Measurements from ENCODE around the gene DCBLD2. TPM values are rescaled to one million over a fixed set of nuclear protein-coding genes. Genes with fewer than 3 reads are reported as not detected.

DCBLD2 gene
- polyA plus RNA-seq, 1 of the 3 experiments (the other 2 are of a cell fraction) = 159 TPM

GRCh38 chr3:98893740-98894139, 7.8 kb downstream of the DCBLD2 start:
- Histone ChIP-seq H3K4me2 (peak overlapping the region; percentile 81), H3K27ac (ENCODE audit: low read depth in 2 of 2, low read length in 1 of 2) (peak overlapping the region; percentile 43 to 82), H3K4me1 (ENCODE audit: control insufficient read depth in 1 of 2, insufficient read depth in 2 of 2, low read depth in 1 of 2, low read length in 1 of 2) (peaks cover 11 to 41% of the 10 kb centered on the region in 2 experiments; a peak in 3 of 4 replicates), H3F3A (replicated peaks; ENCODE audit: insufficient read depth) (peaks cover 32% of the 10 kb centered on the region), H3K4me3 (ENCODE audit: low read depth in 2 of 2, low read length in 1 of 2) (peak overlapping the region in 1 of 2 experiments; percentile 78; a peak in 2 of 4 replicates), H3K9me3 (no peaks in the 10 kb centered on the region), H3K9ac (0 out of 2 replicates have a peak overlapping the region, but pooled peaks have one; percentile 95), H3K9me2 (no peaks in the 10 kb centered on the region), H3K79me2 (ENCODE audit: insufficient read depth) (peaks cover 100% of the 10 kb centered on the region), H2AFZ (ENCODE audit: low read depth) (no peak overlapping the region), H3K27me3 (ENCODE audit: insufficient read depth) (no peaks in the 10 kb centered on the region), H3K36me3 (replicated peaks in 1 of 2; ENCODE audit: control insufficient read depth in 1 of 2, insufficient read depth in 2 of 2, low read length in 1 of 2) (peaks cover 2 to 87% of the 10 kb centered on the region in 2 experiments), H4K20me1 (ENCODE audit: insufficient read depth) (peaks cover 100% of the 10 kb centered on the region)
- ChIA-PET CTCF (interaction anchor here (0.9 to 1.4 kb wide), 2 partner anchors 38 to 77 kb away, joined by 3 read pairs; no protein-coding TSS in a partner anchor), POLR2A (no interaction called here)
- TF ChIP-seq EP300 (IDR thresholded peaks at IDR 0.05; ENCODE audit: borderline replicate concordance in 1 of 2, low read depth in 1 of 2, low read length in 1 of 2) (peak in 1 of 2 experiments; percentile 44; a peak in 1 of 4 replicates), MAX (IDR thresholded peaks at IDR 0.05; ENCODE audit: low read depth) (no peak), TCF12 (IDR thresholded peaks at IDR 0.05) (peak; percentile 59), JUND (IDR thresholded peaks at IDR 0.05) (0 out of 2 replicates have a peak, but pooled peaks have one; percentile 25), GATA2 (CRISPR knock-in tag; IDR thresholded peaks at IDR 0.05) (peak; percentile 44), YY1 (IDR thresholded peaks at IDR 0.05; ENCODE audit: low read depth) (no peak), MXI1 (IDR thresholded peaks at IDR 0.05; ENCODE audit: low read depth, low read length) (0 out of 2 replicates have a peak, but pooled peaks have one; percentile 9), FOSL2 (IDR thresholded peaks at IDR 0.05; ENCODE audit: borderline replicate concordance, low read depth) (0 out of 2 replicates have a peak, but pooled peaks have one; percentile 9)
- TF ChIP-seq, protein P1, sequence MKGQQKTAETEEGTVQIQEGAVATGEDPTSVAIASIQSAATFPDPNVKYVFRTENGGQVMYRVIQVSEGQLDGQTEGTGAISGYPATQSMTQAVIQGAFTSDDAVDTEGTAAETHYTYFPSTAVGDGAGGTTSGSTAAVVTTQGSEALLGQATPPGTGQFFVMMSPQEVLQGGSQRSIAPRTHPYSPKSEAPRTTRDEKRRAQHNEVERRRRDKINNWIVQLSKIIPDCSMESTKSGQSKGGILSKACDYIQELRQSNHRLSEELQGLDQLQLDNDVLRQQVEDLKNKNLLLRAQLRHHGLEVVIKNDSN (IDR thresholded peaks at IDR 0.05; ENCODE audit: borderline replicate concordance, low read depth) = 0 out of 2 replicates have a peak, but pooled peaks have one; percentile 17
- 10% methylated on average over 3 of the region's 3 CpGs for WGBS (ENCODE audit: low lambda C conversion rate)
- peak; percentile 13 for DNase-seq

- H3K79me2 ChIP-seq (ENCODE audit: insufficient read depth) = peaks cover 100% of the 10 kb centered on the region
- H3K4me1 ChIP-seq (ENCODE audit: control insufficient read depth in 1 of 2, insufficient read depth in 2 of 2, low read depth in 1 of 2, low read length in 1 of 2) = peaks cover 12 to 41% of the 10 kb centered on the region in 2 experiments; a peak in 3 of 4 replicates
- ChIA-PET CTCF (interaction anchor here (1.0 to 1.3 kb wide), 2 partner anchors 102 to 290 kb away, joined by 3 to 4 read pairs; no protein-coding TSS in a partner anchor), POLR2A (interaction anchor here (1.2 kb wide), 1 partner anchor 10 kb away, joined by 3 read pairs; the partner anchor contains the start of gene DCBLD2)
- H3K4me3 ChIP-seq (ENCODE audit: low read depth in 2 of 2, low read length in 1 of 2) = peak overlapping the region in 1 of 2 experiments; percentile 78; a peak in 2 of 4 replicates
- H3F3A ChIP-seq (replicated peaks; ENCODE audit: insufficient read depth) = peaks cover 41% of the 10 kb centered on the region
- H3K27me3 ChIP-seq (ENCODE audit: insufficient read depth) = no peaks in the 10 kb centered on the region
- 69% methylated on average over 3 of the region's 3 CpGs for WGBS (ENCODE audit: low lambda C conversion rate)
- H3K9me3 ChIP-seq = no peaks in the 10 kb centered on the region
- H3K27ac ChIP-seq (ENCODE audit: low read depth in 2 of 2, low read length in 1 of 2) = peak overlapping the region in 1 of 2 experiments; percentile 82; a peak in 2 of 4 replicates
- peak overlapping the region; percentile 81 for H3K4me2 ChIP-seq
- peaks cover 2 to 76% of the 10 kb centered on the region in 2 experiments for H3K36me3 ChIP-seq (replicated peaks in 1 of 2; ENCODE audit: control insufficient read depth in 1 of 2, insufficient read depth in 2 of 2, low read length in 1 of 2)
- peaks cover 100% of the 10 kb centered on the region for H4K20me1 ChIP-seq (ENCODE audit: insufficient read depth)
- no peak overlapping the region for H2AFZ ChIP-seq (ENCODE audit: low read depth)
- peak overlapping the region; percentile 95 for H3K9ac ChIP-seq
- no peaks in the 10 kb centered on the region for H3K9me2 ChIP-seq
- TF ChIP-seq FOSL2 (IDR thresholded peaks at IDR 0.05; ENCODE audit: borderline replicate concordance, low read depth) (no peak), FOXJ3 (CRISPR knock-in tag; IDR thresholded peaks at IDR 0.05) (no peak)
- no peak for DNase-seq
These were observed 9.2 kb downstream of the DCBLD2 start for GRCh38 chr3:98892263-98892662.
